ACC112 (cell line): Measurements from ENCODE around the gene TBC1D9.

Experiments
- H2AFZ ChIP-seq: fragments of 200-600 bp; sonication (generic); one replicate; pipeline ENCODE4 v1.6.0; 2017; ENCODE audit warnings: antibody characterized with exemption, low read length; ENCODE audit not compliant: unreplicated experiment
- H3K27ac ChIP-seq: fragments of 200-600 bp; sonication (generic); 2 replicates; pipeline ENCODE4 v1.5.1; 2014; ENCODE audit warnings: low read depth, mild to moderate bottlenecking, antibody characterized with exemption, low read length, moderate library complexity
- H3K27me3 ChIP-seq: fragments of 200-600 bp; sonication (generic); 2 replicates; pipeline ENCODE4 v1.6.1; 2014; ENCODE audit warnings: mild to moderate bottlenecking, antibody characterized with exemption, low read length, moderate library complexity, mixed read lengths; ENCODE audit not compliant: insufficient read depth
- H3K36me3 ChIP-seq: fragments of 200-600 bp; sonication (generic); 2 replicates; pipeline ENCODE4 v1.6.1; 2016; ENCODE audit warnings: mild to moderate bottlenecking, antibody characterized with exemption, low read length, moderate library complexity, mixed read lengths; ENCODE audit not compliant: insufficient read depth
- H3K4me1 ChIP-seq: fragments of 200-600 bp; sonication (generic); one replicate; pipeline ENCODE4 v1.6.1; 2016; ENCODE audit warnings: low read length, mixed read lengths; ENCODE audit not compliant: insufficient read depth, unreplicated experiment, control insufficient read depth
- H3K4me3 ChIP-seq: fragments of 200-600 bp; sonication (generic); 2 replicates; pipeline ENCODE4 v1.5.1; 2014; ENCODE audit warnings: mild to moderate bottlenecking, low read depth, low read length
- H3K79me2 ChIP-seq: fragments of 200-600 bp; sonication (generic); one replicate; pipeline ENCODE4 v1.6.0; 2016; ENCODE audit warnings: low read length; ENCODE audit not compliant: control insufficient read depth, unreplicated experiment, insufficient read depth

The TBC1D9 gene

DNA sequence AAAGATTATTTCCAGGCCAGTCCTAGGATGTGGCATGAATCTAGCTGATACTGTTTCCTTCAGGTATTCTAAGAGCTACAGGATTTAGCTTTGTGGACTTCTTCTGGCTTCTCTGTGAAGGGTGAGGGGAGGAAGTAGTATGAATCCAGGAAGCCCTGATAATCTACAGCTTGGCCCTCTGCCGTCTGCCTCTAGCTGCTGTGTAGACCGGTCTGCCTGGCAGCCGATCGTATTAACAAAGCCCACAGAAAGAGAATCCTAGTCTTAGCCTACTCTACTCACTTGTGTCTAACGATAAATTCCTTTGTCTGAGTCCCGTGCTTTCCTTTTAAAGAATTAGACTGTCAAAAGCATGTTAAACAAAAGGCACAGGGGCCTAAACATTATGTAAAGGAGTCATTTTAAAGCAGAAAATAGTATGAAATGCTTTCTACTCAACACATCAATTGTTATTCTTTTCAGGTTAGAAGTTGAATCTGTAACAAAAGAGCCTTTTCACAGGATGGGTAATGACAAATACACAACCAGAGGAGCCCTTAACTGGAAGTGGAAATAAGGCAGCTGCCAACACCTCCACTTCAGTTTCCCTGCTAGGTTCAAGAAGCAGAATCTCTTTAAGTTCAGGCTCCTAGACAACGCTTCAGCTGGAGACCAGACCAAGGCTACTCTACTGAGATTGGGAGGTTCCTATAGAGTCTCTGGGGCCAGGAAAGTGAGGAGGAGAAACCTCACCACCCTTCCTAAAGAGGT is 138.5 kb downstream of the TBC1D9 start:
- Histone ChIP-seq H3K27ac (no peak overlapping the region), H2AFZ (no peak overlapping the region), H3K79me2 (no peaks in the 10 kb centered on the region)

GRCh38 chr4:140615451-140615850 is 140.7 kb downstream of the TBC1D9 start:
- Histone ChIP-seq H3K27ac (no peak overlapping the region), H3K4me1 (no peaks in the 10 kb centered on the region), H2AFZ (no peak overlapping the region), H3K79me2 (no peaks in the 10 kb centered on the region), H3K4me3 (no peak overlapping the region), H3K36me3 (no peaks in the 10 kb centered on the region), H3K27me3 (no peaks in the 10 kb centered on the region)

More for the DNA sequence above, 138.5 kb downstream of the TBC1D9 start:
- Histone ChIP-seq H3K27me3 (no peaks in the 10 kb centered on the region), H3K4me3 (no peak overlapping the region), H3K4me1 (no peaks in the 10 kb centered on the region), H3K36me3 (no peaks in the 10 kb centered on the region)

DNA sequence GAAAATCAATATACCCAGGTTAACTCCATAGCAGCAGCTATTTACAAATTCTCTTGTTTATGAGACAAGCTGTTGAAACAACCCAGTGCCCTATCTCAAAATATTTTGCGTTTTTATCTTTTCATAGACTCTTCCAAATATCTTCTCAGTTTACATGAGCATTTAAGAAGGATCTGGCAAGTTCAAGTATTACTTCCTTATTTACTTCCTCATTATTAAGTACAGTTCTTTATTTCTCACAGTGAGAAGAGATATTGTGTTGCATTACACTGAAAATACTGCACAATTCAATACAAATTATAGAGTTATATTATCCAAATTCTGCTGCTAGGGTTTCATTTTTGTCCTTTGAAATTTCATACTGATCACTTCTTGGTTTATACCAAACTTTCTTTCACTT is 143.8 kb downstream of the TBC1D9 start:
- Histone ChIP-seq H2AFZ (no peak overlapping the region), H3K4me1 (no peaks in the 10 kb centered on the region)

DNA sequence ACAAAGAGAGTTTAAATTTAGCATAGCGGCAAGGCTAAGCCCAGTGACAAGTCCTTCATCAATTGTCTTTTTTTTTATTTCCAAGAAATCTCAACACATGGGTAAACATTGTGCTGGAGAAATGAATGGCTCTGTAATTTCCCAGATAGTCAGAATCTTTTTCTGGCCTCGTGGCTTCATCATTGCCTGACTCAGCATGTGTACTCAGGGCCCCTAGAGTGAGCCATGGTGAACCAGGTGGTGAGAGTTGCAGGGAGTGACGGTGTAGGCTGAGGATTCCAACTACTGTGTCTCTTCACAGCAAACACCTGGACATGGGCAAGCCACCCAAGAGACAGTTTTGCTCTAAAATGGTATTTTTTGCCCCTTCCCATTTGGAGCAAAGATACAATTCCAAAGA is 144.3 kb downstream of the TBC1D9 start:
- H3K27me3 ChIP-seq, result no peaks in the 10 kb centered on the region
- no peak overlapping the region for H2AFZ ChIP-seq
- H3K4me1 ChIP-seq, result no peaks in the 10 kb centered on the region
- H3K27ac ChIP-seq, result no peak overlapping the region
- H3K79me2 ChIP-seq, result no peaks in the 10 kb centered on the region
- no peaks in the 10 kb centered on the region for H3K36me3 ChIP-seq
- H3K4me3 ChIP-seq, result no peak overlapping the region

More for the DNA sequence above, 143.8 kb downstream of the TBC1D9 start:
- Histone ChIP-seq H3K36me3 (no peaks in the 10 kb centered on the region), H3K27me3 (no peaks in the 10 kb centered on the region), H3K4me3 (no peak overlapping the region), H3K27ac (no peak overlapping the region), H3K79me2 (no peaks in the 10 kb centered on the region)

DNA sequence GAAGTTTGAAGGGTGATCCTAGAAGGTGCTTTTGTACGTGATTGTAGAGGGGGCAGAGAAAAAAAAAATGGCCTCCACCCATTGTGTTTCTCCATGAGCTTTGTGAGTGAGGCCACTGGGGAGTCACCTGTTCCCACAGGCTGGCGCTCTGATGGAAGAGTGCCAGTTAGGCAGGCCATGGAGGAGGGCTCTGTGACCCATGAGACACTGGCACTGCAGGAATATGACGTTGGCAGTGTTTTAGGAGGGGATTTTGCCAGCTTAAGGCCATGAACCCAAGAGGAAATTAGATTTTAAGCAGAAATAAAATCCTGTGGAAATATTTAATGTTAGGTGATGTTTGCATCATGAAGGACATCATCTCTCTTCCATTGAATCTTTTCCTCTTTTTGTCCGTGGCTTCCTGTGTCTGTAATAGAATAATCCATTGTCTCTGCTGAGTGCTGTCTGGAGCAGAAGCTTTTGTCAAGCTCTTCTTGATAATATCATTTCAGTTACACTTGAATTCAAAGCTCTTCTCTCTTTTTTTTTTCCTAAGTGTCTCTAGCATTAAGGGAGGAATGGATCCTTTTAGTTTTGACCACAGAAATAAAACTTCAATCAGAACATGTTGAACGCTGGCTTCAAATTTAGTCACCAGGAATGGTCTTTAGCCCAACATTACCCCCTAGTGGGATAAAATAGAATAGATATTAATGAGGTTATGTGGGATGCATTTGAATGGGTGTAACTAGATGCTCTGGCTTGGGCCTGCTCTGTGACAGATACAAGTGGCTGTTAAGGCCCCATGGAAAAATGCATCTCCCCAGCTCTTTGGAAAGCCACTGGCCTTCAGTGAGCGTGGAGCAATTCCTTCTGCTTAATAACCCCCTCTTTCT is 146.4 kb downstream of the TBC1D9 start:
- H3K4me3 ChIP-seq, result no peak overlapping the region

GRCh38 chr4:140607852-140608251 is 148.3 kb downstream of the TBC1D9 start:
- H3K27ac ChIP-seq, result no peak overlapping the region
- no peaks in the 10 kb centered on the region for H3K36me3 ChIP-seq
- no peak overlapping the region for H3K4me3 ChIP-seq
- no peaks in the 10 kb centered on the region for H3K4me1 ChIP-seq
- H3K79me2 ChIP-seq, result no peaks in the 10 kb centered on the region
- H3K27me3 ChIP-seq, result peaks cover 10% of the 10 kb centered on the region
- no peak overlapping the region for H2AFZ ChIP-seq

More for the DNA sequence above, 146.4 kb downstream of the TBC1D9 start:
- H3K27ac ChIP-seq, result no peak overlapping the region
- H2AFZ ChIP-seq, result no peak overlapping the region
- H3K27me3 ChIP-seq, result peaks cover 10% of the 10 kb centered on the region; the same call in 1 of the 2 replicates
- no peaks in the 10 kb centered on the region for H3K4me1 ChIP-seq
- no peaks in the 10 kb centered on the region for H3K36me3 ChIP-seq
- H3K79me2 ChIP-seq, result no peaks in the 10 kb centered on the region

- H3K27ac ChIP-seq, result no peak overlapping the region
- H3K4me1 ChIP-seq, result no peaks in the 10 kb centered on the region
- no peak overlapping the region for H2AFZ ChIP-seq
- no peaks in the 10 kb centered on the region for H3K36me3 ChIP-seq
- no peak overlapping the region for H3K4me3 ChIP-seq
- no peaks in the 10 kb centered on the region for H3K79me2 ChIP-seq
- H3K27me3 ChIP-seq, result peaks cover 41% of the 10 kb centered on the region
Measured at GRCh38 chr4:140604544-140604943, 151.6 kb downstream of the TBC1D9 start.

DNA sequence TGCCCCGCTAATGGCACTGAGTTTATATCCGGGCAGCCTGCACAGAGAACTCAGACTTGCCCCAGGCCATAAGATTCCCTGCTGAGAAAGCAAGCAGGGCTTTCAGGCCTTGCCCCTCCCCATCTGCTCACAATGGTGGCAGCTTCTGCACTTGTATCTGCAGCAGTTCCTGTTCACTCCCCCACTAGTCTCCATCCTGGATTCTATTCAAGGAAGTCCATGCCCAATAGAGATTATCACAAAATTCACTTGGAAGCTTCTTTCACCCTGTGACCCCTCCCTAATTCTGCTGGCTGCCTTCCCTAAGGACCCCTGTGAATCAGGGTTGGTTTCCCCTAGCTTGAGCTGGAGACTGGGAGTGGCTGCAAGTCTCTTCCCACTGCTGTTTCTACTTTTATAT is 152.9 kb downstream of the TBC1D9 start:
- H3K36me3 ChIP-seq, result no peaks in the 10 kb centered on the region
- no peaks in the 10 kb centered on the region for H3K4me1 ChIP-seq
- no peak overlapping the region for H3K27ac ChIP-seq
- peaks cover 54% of the 10 kb centered on the region for H3K27me3 ChIP-seq
- no peak overlapping the region for H3K4me3 ChIP-seq
- H2AFZ ChIP-seq, result no peak overlapping the region
- no peaks in the 10 kb centered on the region for H3K79me2 ChIP-seq

DNA sequence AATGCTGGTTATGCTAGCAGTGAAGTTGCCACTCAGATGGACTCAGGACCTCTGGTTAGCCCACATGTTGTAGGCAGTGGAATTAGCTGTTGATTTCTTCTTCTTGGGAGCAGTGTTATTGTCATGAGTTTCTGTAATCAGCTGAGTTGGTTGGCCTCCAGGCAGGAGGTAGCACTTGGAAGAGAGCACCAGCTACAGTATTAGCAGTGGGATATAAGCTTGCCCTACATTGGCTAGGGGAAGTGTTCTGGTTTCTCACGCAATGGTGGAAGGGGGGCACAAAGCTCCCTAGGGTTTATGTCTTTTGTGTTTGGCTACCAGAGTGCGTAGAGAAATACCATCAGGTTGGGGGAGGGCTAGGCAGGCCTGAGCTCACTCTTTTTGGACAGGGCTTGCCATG is 153.5 kb downstream of the TBC1D9 start:
- Histone ChIP-seq H3K36me3 (no peaks in the 10 kb centered on the region), H3K4me1 (no peaks in the 10 kb centered on the region), H3K27me3 (peaks cover 59% of the 10 kb centered on the region), H3K4me3 (no peak overlapping the region), H3K79me2 (no peaks in the 10 kb centered on the region), H3K27ac (no peak overlapping the region), H2AFZ (no peak overlapping the region)

DNA sequence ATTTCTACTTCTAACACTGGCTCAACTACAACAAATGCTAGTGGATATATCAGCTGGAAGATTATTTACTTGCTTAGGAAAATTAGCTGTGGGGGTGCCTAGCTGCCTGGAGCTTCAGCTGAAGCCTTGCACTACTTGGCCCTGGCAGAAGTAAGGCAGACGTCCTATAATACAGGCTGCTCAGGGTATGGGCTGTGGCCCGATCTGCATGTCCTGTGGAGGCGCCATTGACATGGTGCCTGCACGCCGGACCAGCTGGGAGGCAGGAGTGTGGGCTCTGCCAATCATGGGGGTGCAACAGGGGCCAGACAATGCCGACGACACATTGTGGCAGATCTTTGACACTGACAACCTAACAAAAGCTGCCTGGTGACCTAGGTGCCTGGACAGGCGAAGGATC is 155.8 kb downstream of the TBC1D9 start:
- H3K79me2 ChIP-seq, result no peaks in the 10 kb centered on the region
- peaks cover 55% of the 10 kb centered on the region for H3K27me3 ChIP-seq
- H3K36me3 ChIP-seq, result no peaks in the 10 kb centered on the region
- no peak overlapping the region for H3K27ac ChIP-seq
- no peak overlapping the region for H2AFZ ChIP-seq
- no peaks in the 10 kb centered on the region for H3K4me1 ChIP-seq
- H3K4me3 ChIP-seq, result no peak overlapping the region
